ENCODE data around the gene ZBTB11.
A peak's percentile ranks its signal among the peaks of the same experiment; 100 is the strongest.
"Not testable (repeated sequence)": the region's sequence is repeated elsewhere in the genome, so short reads cannot be mapped to it uniquely, and the experiment has no call there.

The ZBTB11 gene

GRCh38 chr3:101689286-101689685 lies 12.4 kb upstream of the ZBTB11 start:
- DNase-seq = no peak

GRCh38 chr3:101687142-101687931 lies 10.4 kb upstream of the ZBTB11 start:
- DNase-seq = no peak

- no peak for DNase-seq
These were observed 9.0 kb upstream of the ZBTB11 start for GRCh38 chr3:101685870-101686307.

- no peak for DNase-seq
These were observed 8.1 kb upstream of the ZBTB11 start for GRCh38 chr3:101685050-101685400.

GRCh38 chr3:101680466-101680865 lies 3.5 kb upstream of the ZBTB11 start:
- DNase-seq = no peak

- not testable (repeated sequence) for DNase-seq
These were observed 1.9 kb upstream of the ZBTB11 start for GRCh38 chr3:101678837-101679236.

- no peak for DNase-seq
These were observed 729 bp upstream of the ZBTB11 start for GRCh38 chr3:101677436-101678286.

- peak; percentile 97 for DNase-seq
These were observed 642 bp downstream of the ZBTB11 start for GRCh38 chr3:101676216-101676764.

GRCh38 chr3:101675709-101676215 lies 1.2 kb downstream of the ZBTB11 start:
- no peak for DNase-seq

- no peak for DNase-seq
These were observed 2.4 kb downstream of the ZBTB11 start for GRCh38 chr3:101674518-101674917.

- DNase-seq = no peak
These were observed 3.0 kb downstream of the ZBTB11 start for GRCh38 chr3:101673953-101674352.

- DNase-seq = no peak
These were observed 5.9 kb downstream of the ZBTB11 start for GRCh38 chr3:101671014-101671413.

- no peak for DNase-seq
These were observed 9.1 kb downstream of the ZBTB11 start for GRCh38 chr3:101667844-101668243.

GRCh38 chr3:101667331-101667730 lies 9.6 kb downstream of the ZBTB11 start:
- DNase-seq = no peak

- no peak for DNase-seq
These were observed 11.1 kb downstream of the ZBTB11 start for GRCh38 chr3:101665851-101666250.

- DNase-seq = no peak
These were observed 11.6 kb downstream of the ZBTB11 start for GRCh38 chr3:101665357-101665756.

- DNase-seq = no peak
These were observed 16.2 kb downstream of the ZBTB11 start for GRCh38 chr3:101660714-101661113.

GRCh38 chr3:101656651-101657050 lies 20.3 kb downstream of the ZBTB11 start:
- DNase-seq = no peak

GRCh38 chr3:101646726-101647125 lies 30.2 kb downstream of the ZBTB11 start:
- DNase-seq = no peak

- DNase-seq = no peak
These were observed 32.9 kb downstream of the ZBTB11 start for GRCh38 chr3:101643861-101644613.

- no peak for DNase-seq
These were observed 33.7 kb downstream of the ZBTB11 start for GRCh38 chr3:101643009-101643844.

- DNase-seq = no peak
These were observed 34.5 kb downstream of the ZBTB11 start for GRCh38 chr3:101642441-101642840.
